HEK293 (cell line): ENCODE data around the gene SPIRE1.

ENCODE experiments used
- KLF16 ChIP-seq: fragments of 450-650 bp; formaldehyde crosslinking; IDR thresholded peaks from 2 replicates; pipeline ENCODE4 v1.5.1; 2017; ENCODE audit warnings: missing biosample characterization, missing genetic modification characterization
- MYNN ChIP-seq: fragments of 450-650 bp; formaldehyde crosslinking; IDR thresholded peaks from 2 replicates; pipeline ENCODE4 v1.5.1; 2016; ENCODE audit warnings: missing biosample characterization, missing genetic modification characterization, borderline replicate concordance
- PATZ1 ChIP-seq: fragments of 450-650 bp; formaldehyde crosslinking; IDR thresholded peaks from 2 replicates; pipeline ENCODE4 v1.5.1; 2016; ENCODE audit warnings: missing biosample characterization, missing genetic modification characterization
- REST ChIP-seq: fragments of 450-650 bp; formaldehyde crosslinking; IDR thresholded peaks from 2 replicates; pipeline ENCODE4 v1.5.1; 2016; ENCODE audit warnings: missing biosample characterization, missing genetic modification characterization
- ZBTB20 ChIP-seq: fragments of 450-650 bp; formaldehyde crosslinking; IDR thresholded peaks from 2 replicates; pipeline ENCODE4 v1.5.1; 2016; ENCODE audit warnings: missing biosample characterization, missing genetic modification characterization
- ZNF501 ChIP-seq: fragments of 450-650 bp; formaldehyde crosslinking; IDR thresholded peaks from 2 replicates; pipeline ENCODE4 v1.5.1; 2016; ENCODE audit warnings: missing biosample characterization, missing genetic modification characterization
- ZNF785 ChIP-seq: fragments of 450-650 bp; formaldehyde crosslinking; IDR thresholded peaks from 2 replicates; pipeline ENCODE4 v1.5.1; 2016; ENCODE audit warnings: missing biosample characterization, missing genetic modification characterization
- ZNF792 ChIP-seq: fragments of 450-650 bp; formaldehyde crosslinking; IDR thresholded peaks from 2 replicates; pipeline ENCODE4 v1.5.1; 2016; ENCODE audit warnings: missing biosample characterization, missing genetic modification characterization
- TF ChIP-seq, protein P1 (sequence below): fragments of 450-650 bp; formaldehyde crosslinking; IDR thresholded peaks from 2 replicates; pipeline ENCODE4 v1.5.1; 2016; ENCODE audit warnings: missing biosample characterization, missing genetic modification characterization
- TF ChIP-seq, protein P2 (sequence below): fragments of 450-650 bp; formaldehyde crosslinking; IDR thresholded peaks from 2 replicates; pipeline ENCODE4 v1.5.1; 2016; ENCODE audit warnings: missing biosample characterization, missing genetic modification characterization
- TF ChIP-seq, protein P3 (sequence below): fragments of 450-650 bp; formaldehyde crosslinking; IDR thresholded peaks from 2 replicates; pipeline ENCODE4 v1.5.1; 2016; ENCODE audit warnings: missing biosample characterization, missing genetic modification characterization

GRCh38 chr18:12460874-12461273 is 197.0 kb downstream of the SPIRE1 start:
- TF ChIP-seq KLF16 (no peak), ZNF501 (tag by site-specific recombination) (no peak), REST (tag by site-specific recombination) (no peak), ZNF785 (tag by site-specific recombination) (no peak), ZNF792 (tag by site-specific recombination) (no peak), ZBTB20 (tag by site-specific recombination) (no peak), MYNN (tag by site-specific recombination) (no peak), PATZ1 (tag by site-specific recombination) (no peak)
- TF ChIP-seq, protein P1, sequence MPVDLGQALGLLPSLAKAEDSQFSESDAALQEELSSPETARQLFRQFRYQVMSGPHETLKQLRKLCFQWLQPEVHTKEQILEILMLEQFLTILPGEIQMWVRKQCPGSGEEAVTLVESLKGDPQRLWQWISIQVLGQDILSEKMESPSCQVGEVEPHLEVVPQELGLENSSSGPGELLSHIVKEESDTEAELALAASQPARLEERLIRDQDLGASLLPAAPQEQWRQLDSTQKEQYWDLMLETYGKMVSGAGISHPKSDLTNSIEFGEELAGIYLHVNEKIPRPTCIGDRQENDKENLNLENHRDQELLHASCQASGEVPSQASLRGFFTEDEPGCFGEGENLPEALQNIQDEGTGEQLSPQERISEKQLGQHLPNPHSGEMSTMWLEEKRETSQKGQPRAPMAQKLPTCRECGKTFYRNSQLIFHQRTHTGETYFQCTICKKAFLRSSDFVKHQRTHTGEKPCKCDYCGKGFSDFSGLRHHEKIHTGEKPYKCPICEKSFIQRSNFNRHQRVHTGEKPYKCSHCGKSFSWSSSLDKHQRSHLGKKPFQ (tag by site-specific recombination): no peak
- TF ChIP-seq, protein P2, sequence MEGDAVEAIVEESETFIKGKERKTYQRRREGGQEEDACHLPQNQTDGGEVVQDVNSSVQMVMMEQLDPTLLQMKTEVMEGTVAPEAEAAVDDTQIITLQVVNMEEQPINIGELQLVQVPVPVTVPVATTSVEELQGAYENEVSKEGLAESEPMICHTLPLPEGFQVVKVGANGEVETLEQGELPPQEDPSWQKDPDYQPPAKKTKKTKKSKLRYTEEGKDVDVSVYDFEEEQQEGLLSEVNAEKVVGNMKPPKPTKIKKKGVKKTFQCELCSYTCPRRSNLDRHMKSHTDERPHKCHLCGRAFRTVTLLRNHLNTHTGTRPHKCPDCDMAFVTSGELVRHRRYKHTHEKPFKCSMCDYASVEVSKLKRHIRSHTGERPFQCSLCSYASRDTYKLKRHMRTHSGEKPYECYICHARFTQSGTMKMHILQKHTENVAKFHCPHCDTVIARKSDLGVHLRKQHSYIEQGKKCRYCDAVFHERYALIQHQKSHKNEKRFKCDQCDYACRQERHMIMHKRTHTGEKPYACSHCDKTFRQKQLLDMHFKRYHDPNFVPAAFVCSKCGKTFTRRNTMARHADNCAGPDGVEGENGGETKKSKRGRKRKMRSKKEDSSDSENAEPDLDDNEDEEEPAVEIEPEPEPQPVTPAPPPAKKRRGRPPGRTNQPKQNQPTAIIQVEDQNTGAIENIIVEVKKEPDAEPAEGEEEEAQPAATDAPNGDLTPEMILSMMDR: no peak
- TF ChIP-seq, protein P3, sequence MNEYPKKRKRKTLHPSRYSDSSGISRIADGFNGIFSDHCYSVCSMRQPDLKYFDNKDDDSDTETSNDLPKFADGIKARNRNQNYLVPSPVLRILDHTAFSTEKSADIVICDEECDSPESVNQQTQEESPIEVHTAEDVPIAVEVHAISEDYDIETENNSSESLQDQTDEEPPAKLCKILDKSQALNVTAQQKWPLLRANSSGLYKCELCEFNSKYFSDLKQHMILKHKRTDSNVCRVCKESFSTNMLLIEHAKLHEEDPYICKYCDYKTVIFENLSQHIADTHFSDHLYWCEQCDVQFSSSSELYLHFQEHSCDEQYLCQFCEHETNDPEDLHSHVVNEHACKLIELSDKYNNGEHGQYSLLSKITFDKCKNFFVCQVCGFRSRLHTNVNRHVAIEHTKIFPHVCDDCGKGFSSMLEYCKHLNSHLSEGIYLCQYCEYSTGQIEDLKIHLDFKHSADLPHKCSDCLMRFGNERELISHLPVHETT (tag by site-specific recombination): no peak
